ENCODE data around the gene HYAL2. TPM values are rescaled to one million over a fixed set of nuclear protein-coding genes. Genes with fewer than 3 reads are reported as not detected.

The HYAL2 gene
- total RNA-seq, 6 donors from 2014 or later = 120 to 389 (median 226) TPM

GRCh38 chr3:50304601-50305000 is 17.9 kb downstream of the HYAL2 start:
- Histone ChIP-seq H3K9me3 (no peaks in the 10 kb centered on the region), H3K27me3 (no peaks in the 10 kb centered on the region), H3K4me1 (peaks cover 32 to 45% (median 41%) of the 10 kb centered on the region in 4 donors), H3K4me3 (no peak overlapping the region), H3K36me3 (peaks cover 0 to 21% (median 0%) of the 10 kb centered on the region in 4 donors), H3K27ac (no peak overlapping the region)
- TF ChIP-seq EP300 (IDR thresholded peaks at IDR 0.05) (no peak), POLR2A (IDR thresholded peaks at IDR 0.05) (no peak), POLR2AphosphoS5 (IDR thresholded peaks at IDR 0.05) (no peak), CTCF (IDR thresholded peaks at IDR 0.05) (no peak)
- ATAC-seq (ENCODE audit: low FRiP score in 2 of 2) (no peak), DNase-seq (no peak)

GRCh38 chr3:50303013-50303815 is 19.3 kb downstream of the HYAL2 start, which contains the start of gene HYAL1:
Gene HYAL1, minus strand, starts transcription at chr3:50303574. Its CDS starts 618 bp downstream, at chr3:50302956.
- H3K27me3 ChIP-seq = no peaks in the 10 kb centered on the region
- peaks cover 38 to 50% (median 47%) of the 10 kb centered on the region in 4 donors for H3K4me1 ChIP-seq
- ATAC-seq (ENCODE audit: low FRiP score in 2 of 2) (peak; percentile 7 to 79), DNase-seq (peak; percentile 91 to 93)
- WGBS, 2 donors = 35 to 57% methylated on average over 5 to 11 of the region's 14 CpGs
- no peaks in the 10 kb centered on the region for H3K9me3 ChIP-seq
- H3K4me3 ChIP-seq = peak within 1 kb of the TSS; percentile 28 to 86 (median 45)
- H3K27ac ChIP-seq = peak within 1 kb of the TSS; percentile 70 to 93 (median 92)
- H3K36me3 ChIP-seq = peaks cover 0 to 16% (median 0%) of the 10 kb centered on the region in 4 donors
- peak in 4 of 6 experiments; percentile 15 to 52 (median 46) for TF ChIP-seq CTCF (IDR thresholded peaks at IDR 0.05)
- peak in 1 of 4 donors; percentile 10 for TF ChIP-seq EP300 (IDR thresholded peaks at IDR 0.05)
- TF ChIP-seq POLR2A (IDR thresholded peaks at IDR 0.05) = peak in 2 of 4 donors; percentile 59 to 81
- peak; percentile 79 to 87 for TF ChIP-seq POLR2AphosphoS5 (IDR thresholded peaks at IDR 0.05)

- Histone ChIP-seq H3K4me1 (peaks cover 41 to 55% (median 52%) of the 10 kb centered on the region in 4 donors), H3K9me3 (no peaks in the 10 kb centered on the region), H3K36me3 (peaks cover 0 to 16% (median 0%) of the 10 kb centered on the region in 4 donors), H3K27me3 (no peaks in the 10 kb centered on the region), H3K27ac (peak overlapping the region; percentile 70 to 93 (median 92)), H3K4me3 (peak overlapping the region; percentile 28 to 86 (median 45))
- no peak for ATAC-seq (ENCODE audit: low FRiP score in 2 of 2)
- TF ChIP-seq POLR2A (IDR thresholded peaks at IDR 0.05) = no peak
- no peak for TF ChIP-seq POLR2AphosphoS5 (IDR thresholded peaks at IDR 0.05)
- no peak for TF ChIP-seq EP300 (IDR thresholded peaks at IDR 0.05)
- no peak for TF ChIP-seq CTCF (IDR thresholded peaks at IDR 0.05)
- peak in 1 of 2 donors; percentile 79 for DNase-seq
- 70 to 82% methylated on average over 20 to 32 of the region's 32 CpGs for WGBS, 2 donors
Measured at GRCh38 chr3:50302095-50303012, 20.2 kb downstream of the HYAL2 start.

- Histone ChIP-seq H3K36me3 (peaks cover 0 to 13% (median 2%) of the 10 kb centered on the region in 4 donors), H3K4me3 (peak overlapping the region in 1 of 4 donors; percentile 86), H3K4me1 (peaks cover 41 to 55% (median 52%) of the 10 kb centered on the region in 4 donors), H3K27me3 (no peaks in the 10 kb centered on the region), H3K27ac (peak overlapping the region; percentile 85 to 93 (median 92)), H3K9me3 (no peaks in the 10 kb centered on the region)
- ATAC-seq (ENCODE audit: low FRiP score in 2 of 2) (no peak), DNase-seq (no peak)
- TF ChIP-seq POLR2A (IDR thresholded peaks at IDR 0.05) (no peak), POLR2AphosphoS5 (IDR thresholded peaks at IDR 0.05) (no peak), EP300 (IDR thresholded peaks at IDR 0.05) (no peak), CTCF (IDR thresholded peaks at IDR 0.05) (no peak)
- 82 to 89% methylated on average over 4 to 6 of the region's 6 CpGs for WGBS, 2 donors
Measured at GRCh38 chr3:50300681-50301254, 21.8 kb downstream of the HYAL2 start.

Measured in upper lobe of left lung (tissue), 6 donors.